ENCODE measurements around the gene VPS37B. TPM values are rescaled to one million over a fixed set of nuclear protein-coding genes. Genes with fewer than 3 reads are reported as not detected.

The VPS37B gene
- total RNA-seq, 1 experiment from 2014 or later: 18.1 TPM

DNA sequence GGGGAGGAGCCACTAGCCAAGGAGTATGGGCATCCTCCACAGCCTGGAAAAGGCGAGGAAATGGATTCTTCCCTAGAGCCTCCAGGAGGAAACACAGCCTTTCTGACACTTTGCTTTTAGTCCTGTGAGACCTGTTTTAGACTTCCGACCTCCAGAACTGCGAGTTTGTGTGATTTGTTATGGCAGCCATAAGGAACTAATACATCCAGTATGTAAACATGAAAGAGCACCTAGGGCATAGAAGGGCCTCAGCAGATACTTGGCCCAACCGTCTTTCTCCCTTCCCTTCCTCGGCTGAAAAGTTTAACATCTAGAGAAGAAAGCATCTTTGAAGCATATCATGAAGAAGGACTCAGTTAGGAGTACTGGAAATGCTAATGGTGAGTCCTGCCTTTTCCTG is 57.1 kb downstream of the VPS37B start (continued):
- TF ChIP-seq, protein P1, sequence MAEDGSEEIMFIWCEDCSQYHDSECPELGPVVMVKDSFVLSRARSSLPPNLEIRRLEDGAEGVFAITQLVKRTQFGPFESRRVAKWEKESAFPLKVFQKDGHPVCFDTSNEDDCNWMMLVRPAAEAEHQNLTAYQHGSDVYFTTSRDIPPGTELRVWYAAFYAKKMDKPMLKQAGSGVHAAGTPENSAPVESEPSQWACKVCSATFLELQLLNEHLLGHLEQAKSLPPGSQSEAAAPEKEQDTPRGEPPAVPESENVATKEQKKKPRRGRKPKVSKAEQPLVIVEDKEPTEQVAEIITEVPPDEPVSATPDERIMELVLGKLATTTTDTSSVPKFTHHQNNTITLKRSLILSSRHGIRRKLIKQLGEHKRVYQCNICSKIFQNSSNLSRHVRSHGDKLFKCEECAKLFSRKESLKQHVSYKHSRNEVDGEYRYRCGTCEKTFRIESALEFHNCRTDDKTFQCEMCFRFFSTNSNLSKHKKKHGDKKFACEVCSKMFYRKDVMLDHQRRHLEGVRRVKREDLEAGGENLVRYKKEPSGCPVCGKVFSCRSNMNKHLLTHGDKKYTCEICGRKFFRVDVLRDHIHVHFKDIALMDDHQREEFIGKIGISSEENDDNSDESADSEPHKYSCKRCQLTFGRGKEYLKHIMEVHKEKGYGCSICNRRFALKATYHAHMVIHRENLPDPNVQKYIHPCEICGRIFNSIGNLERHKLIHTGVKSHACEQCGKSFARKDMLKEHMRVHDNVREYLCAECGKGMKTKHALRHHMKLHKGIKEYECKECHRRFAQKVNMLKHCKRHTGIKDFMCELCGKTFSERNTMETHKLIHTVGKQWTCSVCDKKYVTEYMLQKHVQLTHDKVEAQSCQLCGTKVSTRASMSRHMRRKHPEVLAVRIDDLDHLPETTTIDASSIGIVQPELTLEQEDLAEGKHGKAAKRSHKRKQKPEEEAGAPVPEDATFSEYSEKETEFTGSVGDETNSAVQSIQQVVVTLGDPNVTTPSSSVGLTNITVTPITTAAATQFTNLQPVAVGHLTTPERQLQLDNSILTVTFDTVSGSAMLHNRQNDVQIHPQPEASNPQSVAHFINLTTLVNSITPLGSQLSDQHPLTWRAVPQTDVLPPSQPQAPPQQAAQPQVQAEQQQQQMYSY (CRISPR knock-in tag; IDR thresholded peaks at IDR 0.05): no peak
- TF ChIP-seq E2F4 (CRISPR knock-in tag; IDR thresholded peaks at IDR 0.05; ENCODE audit: borderline replicate concordance, low read depth) (no peak), SMAD3 (CRISPR knock-in tag; IDR thresholded peaks at IDR 0.05; ENCODE audit: borderline replicate concordance) (no peak), NR3C1 (CRISPR knock-in tag; conservative IDR thresholded peaks at IDR 0.05; ENCODE audit: low read depth) (no peak), ZBTB21 (CRISPR knock-in tag; IDR thresholded peaks at IDR 0.05; ENCODE audit: borderline replicate concordance) (no peak)

DNA sequence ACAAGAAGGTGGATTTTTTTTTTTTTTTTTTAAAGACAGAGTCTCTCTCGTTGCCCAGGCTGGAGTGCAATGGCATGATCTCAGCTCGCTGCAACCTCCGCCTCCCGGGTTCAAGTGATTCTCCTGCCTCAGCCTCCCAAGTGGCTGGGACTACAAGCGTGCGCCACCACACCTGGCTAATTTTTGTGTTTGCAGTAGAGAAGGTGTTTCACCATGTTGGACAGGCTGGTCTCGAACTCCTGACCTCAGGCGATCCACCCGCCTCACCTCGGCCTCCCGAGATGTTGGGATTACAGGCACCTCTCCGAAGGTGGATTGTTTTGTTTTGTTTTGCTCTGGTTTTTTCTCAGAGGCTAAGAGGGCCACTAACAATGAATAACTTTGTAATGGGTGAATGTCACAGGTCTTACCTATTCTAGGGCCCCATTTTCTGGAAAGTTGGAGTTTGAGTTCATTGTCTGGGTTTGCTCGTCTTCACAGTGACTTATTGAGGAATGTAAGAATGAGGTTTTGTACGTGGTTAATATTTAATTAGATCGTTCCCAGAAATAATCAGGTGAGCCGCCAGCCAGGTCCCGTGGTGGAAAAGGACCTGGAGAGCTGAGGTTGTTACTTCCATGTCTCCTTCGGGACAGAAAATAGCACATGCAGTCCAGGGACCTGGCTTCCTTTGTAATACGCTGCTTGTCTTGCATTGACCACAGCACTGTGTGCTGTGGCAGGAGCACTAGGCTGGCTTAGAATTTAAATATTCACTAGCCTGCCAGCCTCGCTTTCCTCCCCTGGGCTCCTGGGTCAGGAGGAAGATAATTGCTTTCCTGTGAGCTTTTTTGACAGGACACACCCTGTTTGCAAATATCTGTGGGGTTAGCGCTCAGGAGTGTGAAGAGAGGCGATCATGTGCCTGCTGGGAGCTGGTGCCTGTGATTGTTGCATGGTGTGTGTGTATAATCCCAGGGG is 58.3 kb downstream of the VPS37B start:
- DNase-seq (ENCODE audit: low spot score) (no peak), ATAC-seq (no peak)
- POLR2A ChIA-PET: no interaction called here
- no peak for TF ChIP-seq JAZF1 (CRISPR knock-in tag; IDR thresholded peaks at IDR 0.05)
- TF ChIP-seq NFE2L1 (CRISPR knock-in tag; IDR thresholded peaks at IDR 0.05): no peak
- TF ChIP-seq ZNF423 (CRISPR knock-in tag; IDR thresholded peaks at IDR 0.05): no peak
- no peak for TF ChIP-seq RELA (CRISPR knock-in tag; IDR thresholded peaks at IDR 0.05; ENCODE audit: borderline replicate concordance)
- no peak for TF ChIP-seq MYBL2 (CRISPR knock-in tag; IDR thresholded peaks at IDR 0.05)
- TF ChIP-seq ETV6 (CRISPR knock-in tag; IDR thresholded peaks at IDR 0.05): no peak
- no peak for TF ChIP-seq ZNF121 (CRISPR knock-in tag; IDR thresholded peaks at IDR 0.05)
- TF ChIP-seq, protein P2, sequence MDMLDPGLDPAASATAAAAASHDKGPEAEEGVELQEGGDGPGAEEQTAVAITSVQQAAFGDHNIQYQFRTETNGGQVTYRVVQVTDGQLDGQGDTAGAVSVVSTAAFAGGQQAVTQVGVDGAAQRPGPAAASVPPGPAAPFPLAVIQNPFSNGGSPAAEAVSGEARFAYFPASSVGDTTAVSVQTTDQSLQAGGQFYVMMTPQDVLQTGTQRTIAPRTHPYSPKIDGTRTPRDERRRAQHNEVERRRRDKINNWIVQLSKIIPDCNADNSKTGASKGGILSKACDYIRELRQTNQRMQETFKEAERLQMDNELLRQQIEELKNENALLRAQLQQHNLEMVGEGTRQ (CRISPR knock-in tag; IDR thresholded peaks at IDR 0.05): no peak
- TF ChIP-seq ZNF219 (CRISPR knock-in tag; IDR thresholded peaks at IDR 0.05; ENCODE audit: borderline replicate concordance): no peak
- TF ChIP-seq TP53 (CRISPR knock-in tag; IDR thresholded peaks at IDR 0.05): no peak
- TF ChIP-seq ZNF396 (CRISPR knock-in tag; IDR thresholded peaks at IDR 0.05; ENCODE audit: borderline replicate concordance): no peak
- no peak for TF ChIP-seq ELF4 (CRISPR knock-in tag; IDR thresholded peaks at IDR 0.05; ENCODE audit: low read depth)
- peaks cover 47% of the 10 kb centered on the region for H3K4me1 Mint-ChIP-seq
- no peak overlapping the region for H3K27ac Mint-ChIP-seq
- H3K27me3 Mint-ChIP-seq (ENCODE audit: low read depth): peaks cover 53% of the 10 kb centered on the region
- H3K9me3 Mint-ChIP-seq: no peaks in the 10 kb centered on the region; the same call in 1 of the 2 replicates
- peaks cover 3% of the 10 kb centered on the region; the same call in 1 of the 2 replicates for H3K36me3 Mint-ChIP-seq
- H3K4me3 Mint-ChIP-seq: peak overlapping the region; percentile 87
- CTCF ChIA-PET: no interaction called here
